Thoracic aorta (tissue), 2 donors: Measurements from ENCODE around the gene GLYATL1. TPM values are rescaled to one million over a fixed set of nuclear protein-coding genes. Genes with fewer than 3 reads are reported as not detected.

Experiments
- ATAC-seq: fragments of 150-250 bp; one replicate; pipeline ENCODE4 v1.8.0; 2017; ENCODE audit warnings: low read depth; ENCODE audit not compliant: insufficient number of reproducible peaks, low FRiP score
- DNase-seq: peaks from one replicate; pipeline ENCODE4 v3.0.0-alpha.2; 2020; ENCODE audit warnings: low spot score
- H3K27ac ChIP-seq, 2 donors: fragments of 200-600 bp; sonication (generic); 1 replicate in 1 of 2; 2 replicates in 1 of 2; pipeline ENCODE4 v1.5.1; 2016; ENCODE audit warnings: mild to moderate bottlenecking in 2 of 2, moderate library complexity in 2 of 2
- H3K27me3 ChIP-seq: fragments of 200-600 bp; sonication (generic); replicated peaks from 2 replicates; pipeline ENCODE4 v1.6.0; 2016; ENCODE audit warnings: mild to moderate bottlenecking; ENCODE audit not compliant: insufficient read depth
- H3K36me3 ChIP-seq: fragments of 200-600 bp; sonication (generic); one replicate; pipeline ENCODE4 v1.5.1; 2016
- H3K4me1 ChIP-seq, 2 donors: fragments of 200-600 bp; sonication (generic); 1 replicate in 1 of 2; 2 replicates in 1 of 2; pipeline versions ENCODE4 v1.5.1 to v1.6.0; 2016; ENCODE audit warnings: low read depth in 2 of 2, mild to moderate bottlenecking in 1 of 2; ENCODE audit not compliant: control insufficient read depth in 1 of 2
- H3K4me3 ChIP-seq: fragments of 200-600 bp; sonication (generic); 2 replicates; pipeline ENCODE4 v1.5.1; 2016; ENCODE audit warnings: mild to moderate bottlenecking
- H3K9me3 ChIP-seq: fragments of 200-600 bp; sonication (generic); 2 replicates; pipeline ENCODE4 v1.5.1; 2016
- CTCF ChIP-seq: fragments of 200-600 bp; sonication (generic); IDR thresholded peaks from one replicate; pipeline ENCODE4 v1.5.1; 2019; ENCODE audit warnings: antibody characterized with exemption
- total RNA-seq, 2 donors: library from RNA; depleted of rRNA; stranded (reverse); fragments of >200 nt; gene quantifications; one replicate each; pipeline versions ENCODE4 v1.1.0 to v1.2.3, GENCODE V29; 2016

The GLYATL1 gene
- total RNA-seq, 2 donors from 2014 or later, result not detected

DNA sequence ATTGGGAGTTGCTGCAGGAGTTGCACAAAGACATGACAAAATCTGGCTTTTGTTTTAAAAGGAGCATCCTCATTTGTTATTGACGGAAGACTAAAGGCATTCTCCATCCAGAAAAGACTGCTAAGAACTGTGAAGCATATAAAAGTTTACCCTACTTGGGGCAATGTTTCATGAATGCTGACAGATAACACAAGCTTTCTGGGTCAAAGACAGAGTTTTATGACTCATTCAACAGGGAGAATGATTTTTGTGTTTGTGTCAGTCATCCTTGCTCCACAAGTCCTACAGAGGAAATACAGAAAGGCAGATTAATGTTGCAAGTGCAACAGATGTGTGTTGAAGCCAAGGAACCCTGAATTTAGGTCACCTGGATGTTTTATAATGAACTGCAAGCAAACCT is 2.5 kb downstream of the GLYATL1 start:
- Histone ChIP-seq H3K27me3 (no peaks in the 10 kb centered on the region), H3K9me3 (no peaks in the 10 kb centered on the region), H3K36me3 (no peaks in the 10 kb centered on the region), H3K4me1 (no peaks in the 10 kb centered on the region), H3K4me3 (no peak overlapping the region), H3K27ac (no peak overlapping the region)
- no peak for DNase-seq
- TF ChIP-seq CTCF, result no peak
- ATAC-seq, result no peak

DNA sequence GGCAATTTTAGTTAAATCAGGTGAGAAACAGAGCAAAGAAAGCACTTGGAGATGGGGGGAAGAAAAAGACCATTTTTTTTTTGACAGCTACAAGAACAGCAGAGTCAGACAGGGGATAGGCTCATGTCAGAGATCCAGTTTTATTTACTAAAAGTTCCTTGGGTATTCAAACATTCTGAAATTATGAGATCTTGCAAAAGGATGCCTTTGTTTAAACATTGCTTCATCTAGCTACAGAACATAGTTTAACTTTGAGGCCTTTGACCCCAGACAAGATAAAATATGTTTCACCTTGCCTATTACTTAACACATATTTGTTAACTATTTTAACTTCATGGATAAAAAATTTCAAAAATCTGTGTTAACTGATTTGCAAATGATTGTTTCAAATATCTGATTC is 6.4 kb downstream of the GLYATL1 start:
- Histone ChIP-seq H3K27me3 (no peaks in the 10 kb centered on the region), H3K9me3 (no peaks in the 10 kb centered on the region), H3K36me3 (no peaks in the 10 kb centered on the region), H3K27ac (no peak overlapping the region), H3K4me1 (no peaks in the 10 kb centered on the region), H3K4me3 (no peak overlapping the region)
- no peak for DNase-seq
- no peak for TF ChIP-seq CTCF
- ATAC-seq, result no peak

DNA sequence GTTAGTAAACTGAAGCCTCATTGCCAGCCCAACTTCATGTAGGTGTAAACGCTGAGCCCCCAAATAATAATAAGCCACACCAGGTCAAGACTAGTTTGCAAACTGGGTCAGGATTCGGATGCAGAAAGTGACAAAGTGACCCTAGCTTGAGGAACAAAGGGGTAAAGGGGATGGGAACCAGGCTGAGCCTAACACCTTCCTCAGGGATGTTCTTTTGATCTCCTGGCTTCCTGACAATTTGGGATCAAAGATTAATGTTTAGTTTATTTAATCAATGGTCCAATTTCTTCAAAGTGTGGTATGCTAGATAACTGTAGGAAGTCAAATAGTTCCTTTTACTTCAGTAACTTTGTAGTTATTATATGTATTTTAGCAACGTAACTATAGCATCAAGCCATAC is 9.9 kb downstream of the GLYATL1 start:
- Histone ChIP-seq H3K27ac (no peak overlapping the region), H3K27me3 (no peaks in the 10 kb centered on the region), H3K4me1 (no peaks in the 10 kb centered on the region), H3K9me3 (no peaks in the 10 kb centered on the region), H3K4me3 (no peak overlapping the region), H3K36me3 (no peaks in the 10 kb centered on the region)
- no peak for TF ChIP-seq CTCF
- no peak for DNase-seq
- ATAC-seq, result no peak

DNA sequence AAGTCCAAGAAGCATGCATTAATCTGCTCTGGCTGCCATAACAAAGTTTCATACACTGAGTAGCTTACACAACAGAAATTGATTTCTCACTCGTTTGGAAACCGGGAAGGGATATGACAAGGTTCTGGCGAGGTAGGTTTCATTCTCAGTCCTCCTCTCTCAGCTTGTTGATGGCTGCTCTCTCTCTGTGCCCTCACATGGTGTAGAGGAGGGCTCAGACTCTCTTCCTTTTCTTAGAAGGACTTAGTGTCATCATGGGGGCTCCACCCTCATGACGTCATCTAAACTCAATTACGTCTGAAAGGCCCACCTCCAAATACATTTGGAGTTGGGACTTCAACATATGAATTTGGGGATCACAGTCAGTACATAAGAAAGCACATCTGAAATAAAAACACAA is 18.6 kb downstream of the GLYATL1 start:
- DNase-seq (no peak), ATAC-seq (no peak)
- Histone ChIP-seq H3K4me1 (no peaks in the 10 kb centered on the region), H3K4me3 (no peak overlapping the region), H3K9me3 (no peaks in the 10 kb centered on the region), H3K27ac (no peak overlapping the region), H3K36me3 (no peaks in the 10 kb centered on the region), H3K27me3 (no peaks in the 10 kb centered on the region)
- TF ChIP-seq CTCF, result no peak

GRCh38 chr11:58958500-58958899 is 19.2 kb downstream of the GLYATL1 start:
- Histone ChIP-seq H3K4me1 (no peaks in the 10 kb centered on the region), H3K9me3 (no peaks in the 10 kb centered on the region), H3K27ac (no peak overlapping the region), H3K36me3 (no peaks in the 10 kb centered on the region), H3K27me3 (no peaks in the 10 kb centered on the region), H3K4me3 (no peak overlapping the region)
- DNase-seq (no peak), ATAC-seq (no peak)
- peak; percentile 26 for TF ChIP-seq CTCF
